SHP77 treated with DMSO at 0.1 percent for 48 hours (cell line): ENCODE data around the gene KIRREL3.

Source experiments
- DNase-seq: peaks from one replicate; lab custom pipeline; 2025; lab: John Stamatoyannopoulos, UW

The KIRREL3 gene

DNA sequence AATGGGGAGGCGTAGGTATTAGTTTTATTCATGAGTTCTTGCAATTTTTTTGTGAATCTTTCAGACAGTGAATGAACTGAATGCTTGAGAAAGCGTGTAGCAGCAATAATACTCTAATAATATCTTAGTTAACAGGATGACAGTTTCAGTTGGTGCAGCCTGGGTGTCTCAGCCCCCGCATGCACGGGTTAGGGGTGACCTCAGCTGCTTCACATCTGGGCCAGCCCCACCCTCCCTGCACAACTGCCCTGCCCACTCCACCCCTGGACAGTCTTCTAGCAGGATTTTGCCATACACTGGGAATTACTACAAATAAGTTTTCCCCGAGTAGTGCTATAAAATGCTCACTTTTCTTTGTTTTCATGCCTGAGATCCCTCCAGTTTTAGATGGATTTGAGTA lies 561.9 kb downstream of the KIRREL3 start:
- DNase-seq, result no peak

DNA sequence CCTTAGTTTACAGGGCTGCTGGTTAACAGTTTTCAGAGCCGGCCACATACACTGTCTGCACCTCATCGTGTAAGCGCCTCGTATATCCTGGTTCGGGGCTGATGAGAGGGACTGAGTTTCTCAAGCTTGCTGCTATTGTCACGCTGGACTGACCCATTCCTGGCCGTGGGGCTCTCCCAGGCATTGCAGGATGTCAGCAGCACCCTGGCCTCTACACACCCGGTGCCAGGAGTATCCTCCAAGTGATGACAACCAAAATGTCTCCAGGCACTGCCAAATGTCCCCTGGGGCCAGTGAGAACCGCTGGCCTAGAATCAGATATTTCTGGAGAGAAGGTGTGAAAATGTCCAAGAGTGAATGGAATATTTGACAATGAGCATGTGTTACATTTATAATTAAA lies 562.3 kb downstream of the KIRREL3 start:
- no peak for DNase-seq

DNA sequence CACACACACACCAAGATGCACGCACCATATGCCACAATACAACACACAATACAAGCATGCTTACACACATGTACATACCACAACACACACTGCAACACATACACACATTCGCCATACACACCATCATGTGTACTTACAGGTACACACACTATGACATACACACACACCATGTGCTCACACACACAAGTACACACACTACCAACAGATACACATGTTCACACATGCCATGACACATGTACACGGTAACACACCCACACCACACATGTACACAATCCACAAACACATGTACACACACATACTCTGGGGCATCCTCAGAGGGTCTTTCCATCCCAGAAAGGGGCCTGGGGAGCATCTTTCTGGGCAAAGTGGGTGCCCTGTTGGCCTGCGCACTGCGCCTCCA lies 562.8 kb downstream of the KIRREL3 start:
- no peak for DNase-seq

DNA sequence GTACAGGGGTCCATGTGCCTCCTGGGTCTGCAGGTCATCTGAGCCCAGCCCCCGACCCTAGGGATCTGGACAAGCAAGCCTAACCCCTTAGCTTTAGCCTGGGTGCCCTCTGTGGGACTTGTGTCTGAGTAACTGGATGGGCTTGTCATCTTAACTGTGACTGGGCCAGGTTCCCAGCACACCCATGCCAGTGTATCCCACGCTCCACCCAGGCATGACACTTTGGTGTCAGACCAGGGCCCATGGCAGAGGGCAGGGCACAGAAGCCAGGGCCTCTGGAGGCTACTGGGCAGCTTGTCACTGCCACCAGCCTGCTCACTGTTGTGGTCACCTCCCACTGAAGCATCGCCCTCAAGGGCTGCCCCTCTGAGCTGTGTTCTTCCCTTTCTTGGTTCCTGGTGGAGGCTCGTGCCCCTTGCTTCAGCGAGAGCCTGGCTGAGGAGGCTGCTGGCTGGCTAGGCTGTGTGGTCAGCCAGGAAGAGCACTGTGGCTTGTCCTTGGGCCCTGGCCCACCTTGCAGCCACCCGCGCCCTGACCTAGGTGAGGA lies 564.3 kb downstream of the KIRREL3 start:
- DNase-seq, result no peak

DNA sequence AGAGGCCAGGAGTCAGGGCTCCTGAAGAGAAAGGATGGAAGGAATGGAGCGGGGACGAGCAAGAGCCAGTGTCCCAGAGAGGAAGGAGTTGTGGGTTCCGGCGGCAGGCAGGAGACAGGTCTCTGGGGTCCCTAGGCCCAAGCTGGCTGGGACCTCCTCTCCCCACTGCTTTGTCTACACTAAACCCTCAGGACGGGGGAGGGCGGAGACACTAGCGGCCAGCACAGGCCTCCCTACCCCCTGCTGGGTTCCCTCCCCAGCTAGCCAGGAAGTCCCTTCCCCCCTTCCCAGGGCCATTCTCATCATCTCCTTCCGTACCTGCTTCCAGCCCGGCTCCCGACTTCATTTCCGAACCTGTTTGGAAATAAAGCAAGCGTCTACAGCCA lies 565.6 kb downstream of the KIRREL3 start:
- DNase-seq, result no peak

DNA sequence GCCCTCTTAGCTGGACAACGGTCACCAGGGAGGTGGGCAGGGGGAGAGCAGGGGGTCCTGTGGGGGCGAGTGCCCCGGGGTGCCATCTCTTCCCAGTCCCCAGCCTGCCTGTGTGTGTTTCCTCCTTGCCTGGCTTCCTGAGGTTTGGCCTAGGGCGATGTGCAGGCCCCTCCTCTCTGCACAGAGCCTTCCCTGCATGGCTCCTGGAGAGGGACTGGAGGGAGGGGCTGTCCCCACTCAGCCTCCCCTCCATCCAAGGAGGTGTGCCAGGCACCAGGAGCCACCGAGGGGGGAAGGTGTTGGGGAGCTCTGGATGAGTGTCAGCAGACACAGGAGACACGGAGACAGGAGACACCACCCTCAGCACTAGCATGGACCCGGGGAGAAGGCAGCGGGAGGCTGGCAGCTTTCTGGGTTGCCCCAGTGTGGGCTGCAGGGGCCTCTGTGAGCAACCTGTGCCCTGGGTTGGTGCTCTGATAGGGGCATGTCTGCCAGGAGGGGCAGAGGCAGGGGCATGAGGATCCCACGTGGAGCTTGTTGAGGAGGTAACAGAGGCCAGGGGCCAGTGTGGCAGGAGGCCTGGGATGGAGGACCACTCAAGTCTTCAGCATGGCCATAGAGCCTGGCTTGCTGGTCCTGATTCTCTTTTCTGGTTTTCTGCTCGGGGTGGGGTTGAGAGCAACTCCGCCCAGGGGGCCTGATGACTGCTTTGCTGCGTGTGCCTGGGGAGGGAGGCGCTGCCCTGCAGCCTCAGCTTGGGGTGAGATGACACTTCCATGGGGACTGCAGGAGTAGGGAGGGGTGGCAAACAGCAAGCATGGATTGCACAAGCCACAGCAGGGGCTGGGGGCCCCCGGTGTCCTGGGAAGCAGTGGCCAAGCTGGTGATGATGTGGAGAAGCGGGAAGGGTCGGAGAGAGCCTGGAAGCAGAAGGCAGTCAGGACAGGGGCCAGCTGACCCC lies 566.3 kb downstream of the KIRREL3 start:
- DNase-seq, result no peak

DNA sequence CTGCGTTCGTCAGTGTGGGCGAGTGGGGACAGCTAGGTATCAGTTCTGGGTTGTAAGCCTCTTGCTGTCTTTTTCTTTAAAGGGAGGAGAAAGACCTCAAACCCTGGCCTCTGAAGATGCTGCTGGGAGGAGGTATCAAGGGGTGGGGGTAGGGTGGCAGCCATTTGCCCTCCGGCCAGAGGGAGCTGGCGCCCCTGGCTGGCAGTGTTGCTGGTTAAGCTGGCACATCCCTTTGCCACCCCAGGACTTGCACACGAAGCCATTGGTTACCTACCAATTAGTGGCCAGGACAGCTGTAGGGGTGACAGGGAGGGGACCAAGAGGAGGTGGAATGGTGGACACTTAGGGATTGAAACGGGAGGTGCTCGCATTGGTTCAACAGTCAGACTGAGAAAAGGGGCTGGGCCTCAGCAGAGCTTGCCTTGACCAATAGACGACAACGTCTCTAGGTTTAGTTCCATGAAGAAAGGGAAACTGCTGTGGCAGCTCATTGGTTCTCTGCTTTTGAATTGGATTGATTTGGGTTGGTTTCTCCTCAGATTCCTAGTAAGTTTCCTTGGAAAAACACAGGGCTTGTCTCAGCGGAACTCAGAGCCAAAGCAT lies 567.2 kb downstream of the KIRREL3 start:
- DNase-seq, result no peak

DNA sequence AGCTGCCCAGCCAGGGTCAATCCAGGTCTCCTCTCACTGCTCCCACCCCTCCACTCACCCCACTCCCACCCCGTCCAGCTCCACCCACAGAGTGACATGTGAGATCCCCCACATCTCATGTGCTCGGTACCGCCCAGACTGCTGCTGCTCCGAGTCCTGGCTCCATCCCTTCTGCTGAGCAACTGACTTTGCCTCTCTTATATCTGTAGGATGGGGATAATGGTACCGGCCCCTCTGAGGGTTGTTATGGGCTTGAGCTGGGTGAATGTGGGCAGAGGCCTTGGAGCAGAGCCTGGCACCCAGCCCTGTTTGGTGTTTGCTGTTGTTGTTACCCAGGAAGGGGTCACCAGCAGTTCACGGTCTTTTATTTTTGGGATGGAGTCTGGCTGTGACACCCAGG lies 568.0 kb downstream of the KIRREL3 start:
- DNase-seq, result no peak

DNA sequence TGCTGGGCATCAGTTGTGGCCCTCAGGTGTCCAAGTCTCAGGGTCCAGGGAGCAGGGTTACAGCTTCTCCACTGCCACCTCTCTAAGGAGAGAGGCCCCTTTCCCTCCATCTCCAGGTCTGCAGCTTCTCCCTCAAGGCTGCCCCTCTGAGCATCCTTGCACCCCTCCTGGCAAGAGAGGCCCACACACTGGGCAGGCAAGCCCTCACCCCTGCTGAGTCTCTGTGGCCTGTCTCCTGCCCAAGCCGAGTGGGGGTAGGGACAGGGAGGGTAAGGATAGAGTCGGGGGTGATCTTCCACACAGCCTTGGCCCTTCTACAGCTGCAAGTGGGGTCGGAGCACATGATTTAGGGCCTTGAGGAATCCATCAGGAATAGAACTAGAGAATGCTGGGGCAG lies 568.5 kb downstream of the KIRREL3 start:
- DNase-seq, result no peak

DNA sequence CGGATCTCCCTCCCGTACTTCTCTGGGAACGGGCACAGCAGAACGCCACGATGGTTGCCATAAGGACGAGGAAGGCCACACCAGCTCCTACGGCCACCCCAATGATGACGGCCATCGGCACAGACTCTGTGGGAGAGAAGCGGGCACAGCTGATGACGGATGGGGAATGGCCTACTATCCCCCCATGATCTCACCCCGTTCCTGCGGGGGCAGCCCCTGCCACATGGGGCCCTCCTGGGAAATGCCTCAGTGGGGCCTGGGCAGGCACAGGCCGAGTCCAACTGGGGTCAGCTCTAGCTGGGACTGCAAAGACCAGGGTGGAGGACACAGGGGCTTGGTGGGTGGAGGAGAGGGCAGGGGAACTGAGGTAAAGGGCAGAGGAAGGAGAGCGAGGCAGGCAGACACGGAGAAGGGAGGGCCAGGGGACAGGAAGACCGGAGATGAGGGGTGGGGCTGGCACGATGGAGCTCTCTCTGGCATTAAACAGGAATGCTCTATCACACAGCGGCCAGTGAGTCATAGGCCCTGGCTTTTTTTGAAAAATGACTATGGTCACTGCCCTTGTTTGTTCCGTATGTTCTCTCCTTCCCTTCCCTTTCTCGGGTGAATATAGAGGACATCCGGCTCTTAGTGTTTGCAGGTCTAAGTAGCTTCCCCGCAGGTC lies 569.0 kb downstream of the KIRREL3 start:
- no peak for DNase-seq

DNA sequence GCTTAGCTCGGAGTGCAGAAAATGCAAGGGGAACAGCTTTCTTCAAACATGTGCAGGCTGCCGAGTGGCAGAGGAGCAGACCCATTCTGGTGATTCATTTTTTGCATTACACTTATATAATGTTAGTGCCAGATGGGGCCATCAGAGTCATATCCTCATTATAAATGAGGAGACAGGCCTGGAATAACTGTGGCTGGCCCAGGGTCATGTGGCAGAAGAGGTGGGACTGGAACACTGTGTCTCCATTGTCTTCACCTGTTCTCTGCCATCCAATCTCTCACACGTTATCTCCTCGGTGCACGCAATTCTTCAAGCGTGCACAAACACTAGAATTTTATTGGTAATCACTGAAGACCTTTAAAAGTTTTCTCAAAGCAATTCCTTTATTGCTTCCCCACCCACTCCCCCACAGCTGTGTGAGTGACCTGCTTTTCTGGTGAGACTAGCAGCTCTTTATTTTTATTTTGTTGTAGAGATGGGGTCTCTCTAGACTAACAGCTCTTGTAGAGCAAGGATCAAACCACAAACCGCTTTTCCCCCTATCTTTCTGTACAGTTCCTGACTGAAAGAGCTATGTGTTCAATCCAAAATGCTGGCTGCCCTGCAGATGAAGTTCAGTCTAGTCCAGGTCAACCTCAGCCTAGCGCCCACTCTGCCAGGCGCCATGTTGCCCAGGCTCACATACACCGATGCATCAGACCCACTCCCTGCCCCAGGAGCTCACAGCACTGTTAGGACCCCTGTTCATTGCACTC lies 569.8 kb downstream of the KIRREL3 start:
- no peak for DNase-seq

DNA sequence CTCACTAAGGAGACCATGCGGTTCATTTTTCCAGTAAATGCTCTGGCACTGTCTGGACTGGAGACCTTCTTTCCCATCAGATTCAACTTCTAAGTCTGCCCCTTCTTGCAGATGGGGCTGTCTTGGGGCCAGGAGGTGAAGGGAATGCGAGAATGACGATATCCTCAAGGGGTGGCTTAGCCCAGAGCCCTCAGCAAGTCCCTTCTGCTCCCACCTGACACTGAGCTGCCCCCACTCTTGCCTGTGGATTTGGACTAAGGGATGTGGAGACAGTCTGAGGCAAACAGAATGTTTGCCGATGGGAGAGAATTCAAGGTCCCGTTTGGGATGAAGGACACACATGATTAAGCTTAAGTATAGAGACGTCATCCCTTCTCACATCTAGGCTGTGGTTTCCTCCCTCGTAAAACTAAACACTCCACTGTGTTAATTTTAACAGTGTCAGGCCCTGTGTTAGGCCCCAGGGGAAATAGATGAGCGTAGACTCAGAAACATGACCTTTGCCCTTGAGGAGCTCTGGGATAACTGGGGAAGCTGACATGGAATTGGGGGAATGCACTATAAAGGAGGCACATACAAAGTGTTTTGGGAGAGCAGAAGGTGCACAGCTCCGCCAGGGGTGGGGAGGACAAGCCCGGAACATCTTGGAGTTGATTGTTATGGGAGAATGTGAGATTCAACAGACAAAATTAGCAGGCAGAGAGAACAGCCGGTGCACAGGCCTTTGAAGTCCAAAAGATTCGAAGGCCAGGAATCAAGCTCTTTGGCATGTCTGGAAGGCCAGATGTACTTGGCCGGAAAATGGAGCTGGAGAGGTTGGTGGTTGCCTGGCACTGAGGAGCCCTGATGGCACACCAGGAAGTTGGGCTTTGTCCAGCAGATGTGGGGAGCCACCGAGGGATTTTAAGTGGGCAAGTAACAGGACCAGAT lies 573.5 kb downstream of the KIRREL3 start:
- DNase-seq, result no peak

DNA sequence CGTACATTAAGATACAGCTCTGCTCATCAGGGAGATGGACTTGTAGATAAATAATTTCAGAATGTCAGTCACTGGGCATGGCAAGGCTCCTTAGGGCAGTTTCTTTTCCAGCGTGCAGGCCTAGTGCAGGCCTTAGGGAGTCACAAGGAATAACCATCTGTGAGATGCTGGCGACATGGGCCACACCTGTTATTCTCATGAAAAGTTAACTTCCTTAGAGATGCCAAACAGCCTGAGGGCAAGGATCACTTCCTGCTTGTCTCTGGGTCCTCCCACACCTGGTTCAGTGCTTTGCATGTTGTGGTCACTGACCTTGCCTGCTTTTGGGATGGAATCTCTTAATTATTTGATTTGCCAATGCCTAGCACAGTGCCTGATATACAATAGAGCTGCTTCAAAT lies 574.5 kb downstream of the KIRREL3 start:
- no peak for DNase-seq

DNA sequence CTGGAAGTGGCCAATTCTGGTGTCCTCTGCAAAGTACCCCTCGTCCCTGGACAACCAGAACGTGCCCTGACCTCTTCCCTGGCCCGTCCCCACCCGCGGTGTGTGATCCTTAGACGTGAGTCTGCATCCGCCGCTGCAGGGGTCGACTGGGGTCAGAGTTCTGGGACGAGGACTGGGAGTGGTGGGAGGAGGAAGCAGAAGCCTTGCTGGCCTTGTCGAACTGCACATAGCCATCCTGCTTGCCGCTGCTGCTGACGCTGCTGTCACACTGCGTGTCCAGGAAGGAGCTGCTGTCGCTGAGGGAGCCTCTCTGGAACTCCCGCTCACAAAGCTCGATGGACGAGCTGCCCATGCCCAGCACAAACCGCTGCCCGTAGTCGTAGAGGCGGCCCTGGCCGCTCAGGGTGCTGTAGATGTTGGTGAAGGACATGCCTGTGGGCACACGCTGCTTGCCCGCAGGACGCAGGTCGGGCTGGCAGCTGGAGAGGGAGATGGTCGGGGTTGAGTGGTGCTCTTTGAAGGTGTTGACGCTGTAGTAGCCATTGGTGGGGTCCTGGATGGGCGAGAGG lies 576.0 kb downstream of the KIRREL3 start:
- no peak for DNase-seq

DNA sequence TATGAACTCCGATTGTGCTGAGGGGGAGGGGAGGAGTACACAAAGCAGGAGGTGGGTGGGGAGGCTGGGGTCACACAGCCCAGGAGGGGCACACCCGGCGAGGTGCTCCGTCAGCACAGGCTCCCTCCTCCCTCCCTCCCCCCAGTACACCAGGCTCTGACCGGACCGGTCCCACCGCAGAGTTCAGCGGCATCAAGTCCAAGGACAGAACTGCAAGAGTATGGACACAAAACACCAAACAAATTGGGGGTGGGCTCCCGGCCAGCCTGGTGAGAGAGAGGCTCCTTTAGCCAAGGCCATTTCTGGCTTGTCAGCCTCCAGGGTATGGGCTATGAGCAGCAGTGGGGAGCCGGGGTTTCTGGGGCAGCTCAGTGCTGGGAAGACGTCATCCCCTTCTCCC lies 576.8 kb downstream of the KIRREL3 start:
- no peak for DNase-seq

DNA sequence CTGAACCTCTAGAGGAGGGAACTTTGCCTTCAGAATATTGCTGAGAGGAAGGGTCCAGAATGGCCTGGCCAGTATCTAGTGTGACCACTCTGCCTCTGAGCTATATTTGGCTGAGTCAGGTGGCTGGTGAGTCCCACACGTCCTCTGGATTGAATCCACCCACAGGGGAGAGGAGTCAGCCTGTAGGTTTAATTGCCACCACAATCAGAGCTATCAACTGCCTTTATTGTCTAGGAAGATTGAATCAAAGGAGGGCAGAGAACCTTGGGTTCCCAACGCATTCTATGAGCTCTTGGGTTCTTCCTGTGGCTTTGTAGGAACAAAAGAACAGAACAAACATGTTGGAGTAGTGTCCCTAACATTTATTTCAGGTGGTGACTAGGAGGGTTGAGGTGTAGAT lies 577.4 kb downstream of the KIRREL3 start:
- DNase-seq, result no peak

DNA sequence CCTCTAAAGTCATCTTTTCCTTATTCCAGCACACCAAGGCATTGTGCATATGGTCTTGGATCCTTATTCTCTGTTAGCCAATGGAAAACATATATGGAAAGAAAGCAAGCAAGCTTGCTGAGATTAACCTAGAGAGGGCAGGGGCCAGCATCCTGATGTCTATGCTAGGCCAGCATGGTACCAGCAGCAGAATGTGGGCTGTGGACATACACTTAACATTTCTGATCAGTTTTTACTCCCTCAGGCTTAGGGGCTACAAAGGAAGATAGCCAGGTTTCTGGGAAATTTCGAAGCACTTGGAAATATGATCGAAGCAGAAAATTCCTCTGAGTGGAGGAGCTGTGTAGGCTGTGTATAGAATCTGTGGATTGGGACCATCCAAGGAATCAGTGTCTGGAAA lies 578.1 kb downstream of the KIRREL3 start:
- no peak for DNase-seq

DNA sequence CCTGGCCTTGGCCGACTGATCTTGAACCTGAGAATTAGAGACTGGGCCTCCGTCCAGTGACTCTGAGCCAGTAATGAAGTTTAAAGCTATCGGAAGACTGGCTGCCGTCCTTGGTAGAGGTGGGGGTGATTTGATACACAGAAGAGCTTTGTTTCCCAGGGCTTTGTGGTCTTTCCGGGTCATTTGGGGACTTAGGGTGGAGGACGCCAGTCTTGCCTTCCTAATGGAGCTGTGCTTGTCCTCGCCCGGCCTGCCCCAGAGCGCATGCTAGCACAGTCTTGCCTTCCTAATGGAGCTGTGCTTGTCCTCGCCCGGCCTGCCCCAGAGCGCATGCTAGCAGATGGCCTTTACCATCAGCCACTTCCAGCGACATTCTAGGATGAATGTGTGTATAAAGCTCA lies 579.3 kb downstream of the KIRREL3 start:
- no peak for DNase-seq

DNA sequence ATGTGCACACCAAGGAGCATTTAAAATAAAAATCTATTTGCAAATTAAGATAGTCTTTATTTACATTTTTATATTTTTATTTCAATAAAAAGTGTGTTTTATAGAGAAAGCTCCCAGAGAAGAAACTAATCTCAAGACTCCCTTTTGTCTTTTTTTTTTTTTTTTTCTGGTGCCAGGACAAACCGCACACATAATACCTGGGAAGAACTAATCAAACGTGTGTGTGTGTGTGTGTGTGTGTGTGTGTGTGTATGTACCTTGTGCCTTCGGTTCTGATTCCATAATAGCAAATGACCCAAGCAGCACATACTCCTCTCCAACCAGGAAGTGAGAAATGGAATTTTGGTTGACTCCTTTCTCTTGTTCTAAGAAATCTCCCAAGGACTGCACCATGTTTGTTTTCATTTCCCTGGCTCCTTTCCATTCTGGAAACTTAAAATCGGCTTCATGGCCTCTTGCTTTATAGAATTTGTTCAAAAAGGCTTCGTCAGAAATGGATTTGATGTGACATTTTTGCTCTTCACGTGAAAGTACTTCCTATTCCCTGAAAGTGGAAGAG lies 579.8 kb downstream of the KIRREL3 start:
- no peak for DNase-seq
